Gastrocnemius medialis (tissue), 4 donors: Measurements from ENCODE around the gene ABHD10.

Source experiments
- POLR2A ChIP-seq, 2 donors: fragments of 450-650 bp; IDR thresholded peaks; one replicate each; pipeline ENCODE4 v1.6.1; 2017; ENCODE audit warnings: antibody characterized with exemption in 2 of 2, mild to moderate bottlenecking in 2 of 2, moderate library complexity in 2 of 2
- TF ChIP-seq, protein P1 (sequence below), 5 experiments: fragments of 450-650 bp in 3 of 5; fragments of 200-600 bp in 2 of 5; sonication (generic) in 2 of 5; IDR thresholded peaks in 4 of 5; conservative IDR thresholded peaks in 1 of 5; 1 replicate in 4 of 5; 2 replicates in 1 of 5; pipeline ENCODE4 v1.5.1; 2016 to 2019; ENCODE audit warnings: antibody characterized with exemption in 5 of 5, mild to moderate bottlenecking in 3 of 5, moderate library complexity in 3 of 5

- TF ChIP-seq, protein P1, sequence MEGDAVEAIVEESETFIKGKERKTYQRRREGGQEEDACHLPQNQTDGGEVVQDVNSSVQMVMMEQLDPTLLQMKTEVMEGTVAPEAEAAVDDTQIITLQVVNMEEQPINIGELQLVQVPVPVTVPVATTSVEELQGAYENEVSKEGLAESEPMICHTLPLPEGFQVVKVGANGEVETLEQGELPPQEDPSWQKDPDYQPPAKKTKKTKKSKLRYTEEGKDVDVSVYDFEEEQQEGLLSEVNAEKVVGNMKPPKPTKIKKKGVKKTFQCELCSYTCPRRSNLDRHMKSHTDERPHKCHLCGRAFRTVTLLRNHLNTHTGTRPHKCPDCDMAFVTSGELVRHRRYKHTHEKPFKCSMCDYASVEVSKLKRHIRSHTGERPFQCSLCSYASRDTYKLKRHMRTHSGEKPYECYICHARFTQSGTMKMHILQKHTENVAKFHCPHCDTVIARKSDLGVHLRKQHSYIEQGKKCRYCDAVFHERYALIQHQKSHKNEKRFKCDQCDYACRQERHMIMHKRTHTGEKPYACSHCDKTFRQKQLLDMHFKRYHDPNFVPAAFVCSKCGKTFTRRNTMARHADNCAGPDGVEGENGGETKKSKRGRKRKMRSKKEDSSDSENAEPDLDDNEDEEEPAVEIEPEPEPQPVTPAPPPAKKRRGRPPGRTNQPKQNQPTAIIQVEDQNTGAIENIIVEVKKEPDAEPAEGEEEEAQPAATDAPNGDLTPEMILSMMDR (IDR thresholded peaks at IDR 0.05 in 4 of 5, conservative IDR thresholded peaks at IDR 0.05 in 1 of 5): no peak
- TF ChIP-seq POLR2A (IDR thresholded peaks at IDR 0.05): no peak
These were observed 48.3 kb downstream of the ABHD10 start for GRCh38 chr3:112027142-112027541.
